Fibroblast of gingiva (primary cell): ENCODE data around the gene RASGRF1.
"Not testable (repeated sequence)": the region's sequence is repeated elsewhere in the genome, so short reads cannot be mapped to it uniquely, and the experiment has no call there.

Experiments
- DNase-seq: peaks from one replicate; pipeline ENCODE4 v3.0.0-alpha.2; 2011; ENCODE audit warnings: low read depth

Gene RASGRF1

DNA sequence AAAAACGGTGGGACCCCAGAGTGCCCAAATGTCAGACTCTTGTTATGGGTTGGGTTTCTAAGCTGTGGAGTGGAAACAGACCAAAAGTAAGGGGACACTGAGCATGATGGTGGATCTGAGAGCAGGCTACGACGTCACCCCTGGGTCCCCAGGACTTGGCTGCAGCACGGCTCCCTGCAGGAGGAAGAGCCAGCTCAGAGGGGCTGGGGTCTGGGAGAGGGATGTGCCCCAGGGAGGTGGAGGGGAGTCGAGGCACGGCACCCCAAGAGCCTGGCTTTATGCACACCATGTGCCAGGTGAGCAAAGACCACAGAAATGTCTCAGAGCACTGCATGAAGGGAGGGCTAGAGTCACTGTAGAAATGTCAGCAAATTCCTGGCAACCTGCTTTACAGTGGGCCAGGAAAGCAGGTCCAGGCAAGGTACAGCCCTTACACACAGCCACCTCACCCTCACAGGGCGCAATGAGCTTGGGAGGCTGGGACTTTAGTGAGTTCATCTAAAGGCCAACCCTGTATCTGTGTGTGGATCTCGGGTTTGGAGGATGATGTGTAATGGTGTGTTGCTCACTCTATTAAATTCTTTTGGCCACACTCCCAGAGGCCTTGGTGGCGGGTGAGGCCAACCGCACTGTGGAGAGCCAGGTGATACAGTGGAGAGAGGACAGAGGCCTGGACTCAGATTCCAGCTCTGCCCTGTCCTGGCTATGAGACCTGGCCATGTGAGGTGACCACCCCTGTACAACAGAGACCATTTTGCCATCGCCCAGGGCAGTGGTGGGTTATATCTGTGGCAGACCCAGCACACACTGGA is 159.8 kb downstream of the RASGRF1 start:
- DNase-seq: peak; percentile 45

GRCh38 chr15:78929536-78930264 is 160.9 kb downstream of the RASGRF1 start:
- no peak for DNase-seq

GRCh38 chr15:78928616-78929093 is 161.9 kb downstream of the RASGRF1 start:
- DNase-seq: no peak

DNA sequence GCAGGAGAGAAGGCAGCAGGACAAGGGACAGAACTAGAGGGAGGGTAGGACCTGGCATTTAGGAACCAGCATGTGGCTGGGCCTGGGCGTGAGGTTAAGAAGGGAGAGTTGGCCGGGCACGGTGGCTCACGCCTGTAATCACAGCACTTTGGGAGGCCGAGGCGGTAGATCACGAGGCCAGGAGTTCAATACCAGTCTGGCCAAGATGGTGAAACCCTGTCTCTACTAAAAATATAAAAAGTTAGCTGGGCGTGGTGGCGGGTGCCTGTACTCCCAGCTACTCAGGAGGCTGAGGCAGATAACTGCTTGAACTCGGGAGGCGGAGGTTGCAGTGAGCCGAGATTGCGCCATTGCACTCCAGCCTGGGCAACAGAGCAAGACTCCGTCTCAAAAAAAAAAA is 162.4 kb downstream of the RASGRF1 start:
- DNase-seq: not testable (repeated sequence)

DNA sequence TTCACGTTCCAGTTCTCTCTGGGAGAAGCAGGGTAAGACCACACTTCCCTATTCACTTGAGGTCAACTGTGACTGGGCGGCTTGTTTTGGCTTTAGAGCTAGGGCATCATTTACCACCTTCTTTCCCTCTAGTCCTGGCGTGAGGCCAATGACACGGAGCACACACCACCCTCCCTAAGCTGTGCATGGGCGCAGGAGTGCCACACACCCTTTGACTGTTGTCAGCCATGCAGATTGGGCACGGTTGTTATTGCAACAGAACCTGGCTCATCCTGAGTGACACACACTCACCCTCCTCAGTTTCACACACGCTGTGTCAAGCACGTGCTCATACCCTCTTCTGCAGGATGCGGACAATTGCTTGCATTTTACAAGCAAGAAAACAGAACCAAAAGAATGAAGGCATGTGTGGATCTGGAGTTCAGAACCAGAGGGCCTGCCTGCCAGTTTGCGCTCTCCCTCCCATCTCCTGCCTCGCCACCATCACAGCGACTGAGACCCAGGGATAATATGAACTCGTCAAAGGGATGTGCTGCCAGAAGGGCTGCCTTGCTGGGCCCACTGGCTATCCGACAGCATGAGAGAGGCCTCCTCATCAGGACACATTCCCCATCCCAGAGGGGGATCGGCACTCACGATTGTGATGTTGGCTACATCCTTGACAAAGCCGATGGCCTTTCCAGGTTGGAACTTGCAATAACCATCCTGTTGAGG is 163.3 kb downstream of the RASGRF1 start:
- DNase-seq: no peak

GRCh38 chr15:78925956-78926743 is 164.4 kb downstream of the RASGRF1 start:
- DNase-seq: no peak

DNA sequence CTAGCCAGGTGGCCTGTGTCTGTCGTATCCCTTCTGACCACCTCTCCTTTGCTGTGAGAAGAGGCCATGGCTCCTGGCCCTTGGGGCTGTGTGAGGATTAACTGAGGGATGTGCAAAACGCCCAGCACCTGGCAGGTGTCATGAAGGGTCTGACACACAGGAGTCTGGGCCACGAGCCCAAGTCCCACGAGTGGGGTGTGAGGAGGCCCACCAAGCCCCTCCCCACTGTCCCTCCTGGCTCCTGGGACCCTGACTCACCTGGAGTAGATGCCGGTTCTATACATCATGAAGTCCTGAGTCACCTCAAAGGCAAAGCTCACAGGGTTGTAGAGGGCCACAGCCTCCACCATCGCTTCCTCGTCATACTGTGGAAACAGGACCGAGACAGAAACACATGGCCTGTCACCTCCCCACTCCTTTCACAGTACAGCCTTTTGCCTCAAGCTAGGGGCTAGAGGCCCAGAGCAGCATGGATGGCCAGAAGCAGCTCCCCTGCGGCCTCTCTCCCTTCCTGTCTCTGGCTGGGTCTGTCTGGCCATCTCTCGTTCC is 165.4 kb downstream of the RASGRF1 start:
- no peak for DNase-seq

DNA sequence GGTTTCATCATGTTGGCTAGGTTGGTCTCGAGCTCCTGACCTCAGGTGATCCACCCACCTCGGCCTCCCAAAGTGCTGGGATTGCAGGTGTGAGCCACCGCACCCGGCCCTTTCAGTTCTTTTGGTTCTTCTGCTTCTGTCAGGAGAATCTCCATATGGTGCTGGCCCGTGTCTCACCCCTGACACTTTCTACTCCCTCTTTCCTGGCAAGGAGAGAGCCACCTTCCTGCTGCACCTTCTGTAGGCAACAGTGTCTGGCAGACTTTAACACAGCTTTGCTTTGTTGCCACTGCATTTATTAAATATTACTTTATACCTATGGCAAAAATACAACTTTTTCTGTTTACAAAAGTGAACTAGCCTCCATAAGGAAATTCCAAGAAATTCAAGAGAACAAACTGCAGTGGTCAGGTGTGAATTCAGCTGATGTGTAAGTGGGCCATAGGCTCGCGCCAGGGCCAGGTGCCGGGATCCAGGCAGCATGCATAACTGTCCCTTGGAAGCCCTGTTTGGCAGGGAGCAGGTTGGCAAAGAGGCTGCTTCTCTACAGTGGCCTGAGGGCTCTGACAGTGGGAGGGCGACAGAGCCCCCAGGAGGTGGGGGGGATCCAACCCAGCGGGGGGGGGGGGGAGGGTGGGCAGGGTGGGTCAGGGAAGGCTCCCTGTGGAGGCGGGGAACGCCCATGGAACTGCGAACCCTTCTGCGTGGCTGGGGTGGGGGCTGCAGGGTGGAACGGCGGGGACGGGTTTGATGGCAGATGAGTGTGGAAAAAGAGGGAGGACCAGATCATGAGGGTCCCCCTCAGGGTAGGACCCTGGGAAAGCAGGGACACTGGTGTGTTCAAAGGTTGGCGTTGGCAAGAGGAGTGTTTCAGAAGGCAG is 166.9 kb downstream of the RASGRF1 start:
- DNase-seq: no peak

DNA sequence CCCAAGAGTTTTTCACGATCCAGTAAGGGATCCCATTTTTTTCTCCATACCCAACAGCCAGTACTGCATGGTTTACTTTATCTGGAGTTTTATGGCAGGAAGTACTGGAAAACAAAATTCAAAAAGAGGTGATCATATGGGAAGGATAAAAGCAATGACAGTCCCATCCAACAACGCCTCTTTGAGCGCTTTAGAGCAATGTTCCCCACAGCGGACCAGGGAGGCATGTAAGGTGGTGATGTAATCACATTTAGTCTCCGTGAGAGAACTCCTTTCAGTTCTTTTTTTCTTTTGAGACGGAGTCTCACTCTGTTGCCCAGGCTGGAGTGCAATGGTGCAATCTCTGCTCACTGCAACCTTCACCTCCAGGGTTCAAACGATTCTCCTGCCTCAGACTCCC is 167.6 kb downstream of the RASGRF1 start:
- DNase-seq: no peak

DNA sequence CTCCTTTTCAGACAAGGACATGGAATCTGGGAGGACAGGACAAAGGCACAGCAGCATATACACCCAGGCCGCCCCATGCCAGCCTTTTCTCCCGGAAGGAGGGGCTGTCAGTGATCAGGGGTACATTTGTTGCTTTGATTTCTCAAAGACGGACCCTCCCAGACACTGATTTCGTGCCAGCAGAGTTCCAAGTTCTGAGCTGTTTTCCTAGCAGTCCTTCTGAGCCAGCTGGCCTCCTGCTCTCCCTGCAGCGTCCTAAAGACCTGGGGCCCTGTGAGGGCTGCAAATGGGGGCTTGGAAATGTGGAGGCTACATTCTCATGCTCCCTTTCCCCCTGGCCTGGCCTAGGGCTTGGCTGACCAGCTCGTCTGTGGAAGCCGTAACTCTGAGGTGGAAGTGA is 168.1 kb downstream of the RASGRF1 start:
- no peak for DNase-seq

- DNase-seq: no peak
Observed at GRCh38 chr15:78921940-78922339, 168.6 kb downstream of the RASGRF1 start.

DNA sequence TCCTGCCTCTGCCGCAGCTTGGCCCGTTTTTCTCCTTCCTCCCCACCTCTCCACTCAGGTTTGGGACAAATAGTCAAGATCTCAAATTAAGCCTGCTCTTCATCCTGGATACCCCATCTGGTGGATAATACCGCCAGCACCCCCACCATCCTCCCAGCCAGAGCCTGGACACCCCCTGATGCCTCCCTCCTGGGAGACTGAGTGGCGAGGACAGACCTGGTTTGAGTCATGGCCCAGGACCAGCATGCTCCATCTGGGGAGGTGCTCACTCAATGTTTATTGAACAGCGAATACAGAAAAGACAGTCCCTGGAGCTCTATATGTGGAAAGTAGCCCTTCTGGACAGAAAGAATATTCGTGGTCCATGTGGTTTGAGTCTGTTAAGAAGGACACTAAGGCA is 169.1 kb downstream of the RASGRF1 start:
- no peak for DNase-seq

- DNase-seq: no peak
Observed at GRCh38 chr15:78917888-78918287, 172.7 kb downstream of the RASGRF1 start.

GRCh38 chr15:78916088-78916487 is 174.5 kb downstream of the RASGRF1 start:
- DNase-seq: no peak

- no peak for DNase-seq
Observed at GRCh38 chr15:78915341-78916087, 175.1 kb downstream of the RASGRF1 start.

DNA sequence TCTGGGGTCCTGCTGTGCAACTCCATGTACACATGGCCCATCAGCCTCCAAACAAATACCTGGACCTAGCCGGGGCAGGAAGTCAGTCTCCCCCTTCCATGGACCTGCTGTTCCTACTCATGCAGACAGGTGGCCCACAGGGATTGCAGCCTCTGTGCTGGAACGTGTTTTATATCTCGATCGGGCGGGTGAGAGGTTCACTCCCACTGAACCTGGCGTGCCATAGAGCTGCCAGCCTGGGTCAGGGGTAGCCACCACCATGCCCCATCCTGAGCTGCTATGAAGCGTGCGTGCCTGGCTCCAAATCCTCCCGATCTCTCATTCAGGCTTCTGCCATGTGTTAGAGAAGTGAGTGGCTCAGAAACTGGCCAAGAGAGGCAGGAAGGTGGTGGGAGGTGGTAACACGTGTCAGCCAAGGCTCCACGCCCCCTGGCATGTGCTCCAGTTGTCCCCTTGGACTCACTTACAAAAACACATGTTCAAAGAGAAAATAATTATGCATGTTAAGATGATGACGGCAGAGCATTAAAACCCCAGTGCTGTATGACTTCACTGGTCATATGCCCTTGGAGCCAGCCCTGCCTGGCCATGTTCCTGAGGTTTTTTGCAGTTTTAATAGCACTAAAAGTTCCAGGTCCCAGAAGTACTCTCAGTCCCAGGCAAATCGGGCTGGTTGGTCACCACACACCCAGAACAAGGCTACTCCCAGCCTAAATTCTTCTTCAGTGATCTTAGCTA is 176.4 kb downstream of the RASGRF1 start:
- DNase-seq: peak; percentile 42

GRCh38 chr15:78913012-78913411 is 177.6 kb downstream of the RASGRF1 start:
- DNase-seq: no peak

DNA sequence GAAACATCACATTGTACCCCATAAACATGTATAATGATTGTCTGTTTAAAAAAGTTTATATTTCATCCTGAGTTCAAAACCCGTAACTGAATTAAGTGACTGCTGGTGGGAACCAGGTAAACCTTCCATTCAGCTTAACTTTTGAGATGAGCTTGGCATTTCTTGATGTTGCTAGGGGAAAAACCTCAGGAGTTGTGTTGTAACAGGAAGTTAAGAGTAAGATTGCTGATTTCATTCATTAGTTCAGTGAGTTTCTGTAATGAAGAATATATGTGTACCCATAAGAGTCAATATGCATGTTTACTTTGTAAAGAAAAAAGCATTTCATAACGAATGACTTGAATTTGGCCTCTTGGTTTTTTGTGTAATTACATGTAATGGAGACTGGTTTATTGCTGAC is 178.3 kb downstream of the RASGRF1 start:
- DNase-seq: no peak

GRCh38 chr15:78910271-78910670 is 180.3 kb downstream of the RASGRF1 start:
- DNase-seq: no peak
